H9 (cell line): ENCODE results near the gene BRSK1. TPM values are rescaled to one million over a fixed set of nuclear protein-coding genes. Genes with fewer than 3 reads are reported as not detected.

Source experiments
- DNase-seq: peaks from one replicate; pipeline ENCODE4 v3.0.0-alpha.2; 2017
- H2AFZ ChIP-seq: one replicate; pipeline ENCODE4 v1.6.1; 2013; ENCODE audit warnings: mild to moderate bottlenecking, low read length, control low read depth, moderate library complexity
- H2AK5ac ChIP-seq: 2 replicates; pipeline ENCODE4 v1.6.1; 2013; ENCODE audit warnings: low read length, control low read depth, mixed read lengths; ENCODE audit not compliant: insufficient read length
- H2BK120ac ChIP-seq: one replicate; pipeline ENCODE4 v1.6.1; 2013; ENCODE audit warnings: low read depth, mild to moderate bottlenecking, low read length, control low read depth, inconsistent platforms; ENCODE audit not compliant: poor library complexity, severe bottlenecking
- H2BK12ac ChIP-seq: 2 replicates; pipeline ENCODE4 v1.6.1; 2013; ENCODE audit warnings: low read length, control low read depth, mixed read lengths, low read depth; ENCODE audit not compliant: insufficient read length
- H2BK15ac ChIP-seq: 2 replicates; pipeline ENCODE4 v1.6.1; 2013; ENCODE audit warnings: low read depth, low read length, control low read depth
- H2BK20ac ChIP-seq: one replicate; pipeline ENCODE4 v1.6.1; 2013; ENCODE audit warnings: low read depth, mild to moderate bottlenecking, low read length, control low read depth, inconsistent platforms; ENCODE audit not compliant: poor library complexity, severe bottlenecking
- H2BK5ac ChIP-seq: 2 replicates; pipeline ENCODE4 v1.6.1; 2013; ENCODE audit warnings: low read length, control low read depth, mixed read lengths; ENCODE audit not compliant: insufficient read length
- H3K14ac ChIP-seq: 2 replicates; pipeline ENCODE4 v1.6.1; 2013; ENCODE audit warnings: low read length, control low read depth; ENCODE audit not compliant: insufficient read depth
- H3K18ac ChIP-seq: 2 replicates; pipeline ENCODE4 v1.6.1; 2013; ENCODE audit warnings: low read depth, mild to moderate bottlenecking, mixed read lengths, low read length, control low read depth; ENCODE audit not compliant: insufficient read length
- H3K23ac ChIP-seq: 2 replicates; pipeline ENCODE4 v1.6.1; 2013; ENCODE audit warnings: low read length, control low read depth, mixed read lengths, low read depth; ENCODE audit not compliant: insufficient read length
- H3K23me2 ChIP-seq: 2 replicates; pipeline ENCODE4 v1.6.1; 2013; ENCODE audit warnings: low read depth, mild to moderate bottlenecking, mixed read lengths, low read length, control low read depth; ENCODE audit not compliant: insufficient read length, poor library complexity, severe bottlenecking
- H3K27ac ChIP-seq: 2 replicates; pipeline ENCODE4 v1.5.1; 2013; ENCODE audit warnings: low read length, control low read depth, mixed read lengths, low read depth; ENCODE audit not compliant: insufficient read length
- H3K27me3 ChIP-seq: 2 replicates; pipeline ENCODE4 v1.6.1; 2013; ENCODE audit warnings: low read length, control low read depth, inconsistent platforms; ENCODE audit not compliant: insufficient read depth
- H3K4ac ChIP-seq: 2 replicates; pipeline ENCODE4 v1.6.1; 2013; ENCODE audit warnings: low read depth, mild to moderate bottlenecking, control low read depth, inconsistent platforms, low read length, moderate library complexity
- H3K4me1 ChIP-seq: 2 replicates; pipeline ENCODE4 v1.6.1; 2013; ENCODE audit warnings: low read length, control low read depth, inconsistent platforms; ENCODE audit not compliant: insufficient read depth
- H3K4me2 ChIP-seq: 2 replicates; pipeline ENCODE4 v1.6.1; 2013; ENCODE audit warnings: low read length, control low read depth, mixed read lengths; ENCODE audit not compliant: insufficient read length, insufficient read depth
- H3K56ac ChIP-seq: 2 replicates; pipeline ENCODE4 v1.6.1; 2013; ENCODE audit warnings: low read depth, mild to moderate bottlenecking, mixed read lengths, low read length, control low read depth; ENCODE audit not compliant: insufficient read length
- H3K79me1 ChIP-seq: 2 replicates; pipeline ENCODE4 v1.6.1; 2013; ENCODE audit warnings: low read depth, mild to moderate bottlenecking, moderate library complexity, low read length, control low read depth, inconsistent platforms; ENCODE audit not compliant: insufficient read depth, poor library complexity, severe bottlenecking
- H3K79me2 ChIP-seq: 2 replicates; pipeline ENCODE4 v1.6.1; 2013; ENCODE audit warnings: low read length, control low read depth, inconsistent platforms; ENCODE audit not compliant: insufficient read depth
- H3K9ac ChIP-seq: 2 replicates; pipeline ENCODE4 v1.6.1; 2013; ENCODE audit warnings: low read length, control low read depth, mixed read lengths; ENCODE audit not compliant: insufficient read length; ENCODE audit errors: extremely low read depth
- H3K9me3 ChIP-seq: one replicate; pipeline ENCODE4 v1.6.1; 2013; ENCODE audit warnings: low read depth, low read length, inconsistent platforms; ENCODE audit not compliant: control insufficient read depth
- H3T11ph ChIP-seq: one replicate; pipeline ENCODE4 v1.6.1; 2013; ENCODE audit warnings: mild to moderate bottlenecking, low read length, control low read depth, inconsistent platforms
- H4K20me1 ChIP-seq: one replicate; pipeline ENCODE4 v1.6.1; 2013; ENCODE audit not compliant: control insufficient read depth, insufficient read length, insufficient read depth
- H4K5ac ChIP-seq: 2 replicates; pipeline ENCODE4 v1.6.1; 2013; ENCODE audit warnings: low read depth, mild to moderate bottlenecking, mixed read lengths, low read length, control low read depth; ENCODE audit not compliant: insufficient read length
- H4K8ac ChIP-seq: replicated peaks from 2 replicates; pipeline ENCODE4 v1.6.1; 2013; ENCODE audit warnings: low read length, control low read depth, mixed read lengths, low read depth; ENCODE audit not compliant: insufficient read length
- H4K91ac ChIP-seq: 2 replicates; pipeline ENCODE4 v1.6.1; 2013; ENCODE audit warnings: low read depth, mild to moderate bottlenecking, moderate library complexity, mixed read lengths, low read length, control low read depth; ENCODE audit not compliant: insufficient read length
- H3K27ac Mint-ChIP-seq, 3 experiments: 2 replicates in 2 of 3; 3 replicates in 1 of 3; pipeline ENCODE4 v1.8.0; 2020 to 2021; ENCODE audit warnings: mixed read lengths in 3 of 3, mild to moderate bottlenecking in 1 of 3, moderate library complexity in 1 of 3
- H3K27me3 Mint-ChIP-seq: 2 replicates; pipeline ENCODE4 v1.8.0; 2021; ENCODE audit warnings: low read depth, mild to moderate bottlenecking, moderate library complexity, mixed read lengths
- H3K36me3 Mint-ChIP-seq, 3 experiments: 2 replicates in 2 of 3; 3 replicates in 1 of 3; pipeline ENCODE4 v1.8.0; 2020 to 2021; ENCODE audit warnings: low read depth in 3 of 3, mixed read lengths in 3 of 3; ENCODE audit not compliant: insufficient read depth in 1 of 3
- H3K4me1 Mint-ChIP-seq, 2 experiments: 2 replicates each; pipeline ENCODE4 v1.8.0; 2020; ENCODE audit warnings: mixed read lengths in 2 of 2
- H3K4me3 Mint-ChIP-seq, 2 experiments: 2 replicates in 1 of 2; 3 replicates in 1 of 2; pipeline ENCODE4 v1.8.0; 2020 to 2021; ENCODE audit warnings: mild to moderate bottlenecking in 2 of 2, mixed read lengths in 2 of 2, moderate library complexity in 1 of 2
- H3K9me3 Mint-ChIP-seq, 2 experiments: 2 replicates in 1 of 2; 3 replicates in 1 of 2; pipeline ENCODE4 v1.8.0; 2020; ENCODE audit warnings: mild to moderate bottlenecking in 2 of 2, mixed read lengths in 2 of 2, moderate library complexity in 1 of 2
- WGBS: extraction: QIAGEN DNeasy Blood & Tissue Kit; methylation state at CpG from one replicate; pipeline ENCODE4 v1.1.7; 2013; ENCODE audit warnings: missing lambda C conversion rate, low lambda C conversion rate, mixed read lengths; ENCODE audit not compliant: insufficient read length; ENCODE audit errors: extremely low coverage; 5-methylcytosine and 5-hydroxymethylcytosine counted together
- total RNA-seq: library from RNA; stranded (reverse); gene quantifications from 2 replicates; pipeline ENCODE4 v1.2.1, GENCODE V29; 2021
- TF ChIP-seq, protein P1 (sequence below): fragments of 200-600 bp; sonication (generic); conservative IDR thresholded peaks from 3 replicates; pipeline ENCODE4 v1.8.0; 2021; ENCODE audit warnings: antibody characterized with exemption, mild to moderate bottlenecking

The BRSK1 gene
- total RNA-seq, 1 experiment from 2014 or later = 43.5 TPM

DNA sequence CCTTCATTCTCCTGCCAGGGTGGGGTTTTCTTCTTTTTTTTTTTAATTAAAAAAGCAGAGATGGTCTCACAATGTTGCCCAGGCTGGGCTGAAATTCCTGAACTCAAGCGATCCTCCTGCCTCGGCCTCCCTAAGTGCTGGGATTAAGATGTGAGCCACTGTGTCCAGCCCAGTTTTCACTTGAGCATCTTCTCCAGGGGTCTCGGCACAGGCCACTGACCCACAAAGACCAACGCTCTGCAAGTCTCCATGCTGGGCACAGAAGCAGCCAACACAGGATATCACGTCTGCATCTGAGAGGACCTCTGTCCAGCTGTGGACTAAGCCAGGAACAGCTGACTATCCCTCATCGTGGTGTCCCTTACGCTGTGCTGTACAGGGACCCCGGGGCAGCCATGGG, 45.8 kb upstream of the BRSK1 start:
- no peak for DNase-seq
- no peak overlapping the region for H4K91ac ChIP-seq
- H2BK15ac ChIP-seq = no peak overlapping the region
- Mint-ChIP-seq H3K4me3 (no peak overlapping the region), H3K36me3 (peaks cover 31 to 77% (median 77%) of the 10 kb centered on the region in 3 experiments; a peak in 6 of 7 replicates), H3K27ac (no peak overlapping the region), H3K27me3 (no peaks in the 10 kb centered on the region), H3K4me1 (no peaks in the 10 kb centered on the region), H3K9me3 (no peaks in the 10 kb centered on the region)
- WGBS = no CpG with 5 or more reads among the region's 8 CpGs
- H3K9ac ChIP-seq = no peak overlapping the region
- H3K56ac ChIP-seq = no peak overlapping the region
- TF ChIP-seq, protein P1, sequence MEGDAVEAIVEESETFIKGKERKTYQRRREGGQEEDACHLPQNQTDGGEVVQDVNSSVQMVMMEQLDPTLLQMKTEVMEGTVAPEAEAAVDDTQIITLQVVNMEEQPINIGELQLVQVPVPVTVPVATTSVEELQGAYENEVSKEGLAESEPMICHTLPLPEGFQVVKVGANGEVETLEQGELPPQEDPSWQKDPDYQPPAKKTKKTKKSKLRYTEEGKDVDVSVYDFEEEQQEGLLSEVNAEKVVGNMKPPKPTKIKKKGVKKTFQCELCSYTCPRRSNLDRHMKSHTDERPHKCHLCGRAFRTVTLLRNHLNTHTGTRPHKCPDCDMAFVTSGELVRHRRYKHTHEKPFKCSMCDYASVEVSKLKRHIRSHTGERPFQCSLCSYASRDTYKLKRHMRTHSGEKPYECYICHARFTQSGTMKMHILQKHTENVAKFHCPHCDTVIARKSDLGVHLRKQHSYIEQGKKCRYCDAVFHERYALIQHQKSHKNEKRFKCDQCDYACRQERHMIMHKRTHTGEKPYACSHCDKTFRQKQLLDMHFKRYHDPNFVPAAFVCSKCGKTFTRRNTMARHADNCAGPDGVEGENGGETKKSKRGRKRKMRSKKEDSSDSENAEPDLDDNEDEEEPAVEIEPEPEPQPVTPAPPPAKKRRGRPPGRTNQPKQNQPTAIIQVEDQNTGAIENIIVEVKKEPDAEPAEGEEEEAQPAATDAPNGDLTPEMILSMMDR = no peak
- no peaks in the 10 kb centered on the region for H3K79me1 ChIP-seq
- no peaks in the 10 kb centered on the region for H4K20me1 ChIP-seq
- H3K79me2 ChIP-seq = no peaks in the 10 kb centered on the region
- H3K9me3 ChIP-seq = no peaks in the 10 kb centered on the region
- H3K23me2 ChIP-seq = no peaks in the 10 kb centered on the region
- no peak overlapping the region for H3K14ac ChIP-seq
- no peaks in the 10 kb centered on the region for H3K4me1 ChIP-seq
- H3T11ph ChIP-seq = no peak overlapping the region
- no peak overlapping the region for H2BK12ac ChIP-seq
- no peak overlapping the region for H4K5ac ChIP-seq
- H3K4me2 ChIP-seq = no peak overlapping the region
- H2AFZ ChIP-seq = no peak overlapping the region
- H3K23ac ChIP-seq = no peak overlapping the region
- no peak overlapping the region for H4K8ac ChIP-seq
- no peak overlapping the region for H2BK120ac ChIP-seq
- no peak overlapping the region for H2BK5ac ChIP-seq
- no peak overlapping the region for H2BK20ac ChIP-seq
- no peak overlapping the region for H3K4ac ChIP-seq
- no peak overlapping the region for H3K27ac ChIP-seq
- no peak overlapping the region for H3K18ac ChIP-seq
- H2AK5ac ChIP-seq = no peak overlapping the region
- no peaks in the 10 kb centered on the region for H3K27me3 ChIP-seq
